NCI-H510A treated with DMSO at 0.1 percent for 48 hours (cell line): ENCODE data around the gene KL.

Experiments
- DNase-seq: peaks from one replicate; lab custom pipeline; 2025; lab: John Stamatoyannopoulos, UW

KL gene

DNA sequence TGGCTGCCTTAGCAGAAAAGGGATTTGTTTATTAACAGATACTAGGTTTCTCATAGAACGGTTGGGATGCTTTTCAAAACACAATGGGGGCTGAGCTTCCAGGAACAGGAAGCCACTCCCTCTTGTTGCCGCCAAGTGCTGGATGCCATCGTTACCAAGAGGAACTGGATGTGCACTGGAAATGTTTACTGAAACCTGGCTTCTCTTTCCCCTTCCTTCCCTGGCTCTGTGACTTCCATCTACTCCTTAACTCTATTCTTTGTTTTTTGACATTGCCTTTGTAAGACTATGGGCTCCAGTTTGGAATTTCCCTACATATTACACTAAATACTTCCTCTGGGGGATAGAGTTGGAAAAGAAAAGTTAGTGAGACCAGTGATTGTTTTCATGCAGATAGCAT lies 11.7 kb upstream of the KL start:
- no peak for DNase-seq

DNA sequence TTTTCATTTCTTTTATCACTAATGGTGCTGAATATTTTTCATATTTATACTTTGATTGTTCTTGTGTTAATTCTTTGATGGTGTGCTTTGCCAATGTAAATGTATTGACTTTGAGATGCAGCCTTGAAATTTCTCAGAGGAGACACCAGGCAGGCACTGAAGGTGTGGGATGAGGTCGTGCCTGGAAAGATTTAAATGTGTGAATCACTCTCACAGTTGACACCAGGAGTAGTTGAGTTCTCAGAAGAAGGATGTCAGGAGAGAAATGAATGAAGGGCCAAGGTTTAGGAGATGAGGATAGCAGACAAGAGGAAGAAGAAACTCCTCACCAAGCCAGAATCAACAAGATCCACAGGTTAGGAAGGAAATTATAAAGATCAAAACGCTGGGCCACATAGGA lies 10.1 kb upstream of the KL start:
- no peak for DNase-seq

DNA sequence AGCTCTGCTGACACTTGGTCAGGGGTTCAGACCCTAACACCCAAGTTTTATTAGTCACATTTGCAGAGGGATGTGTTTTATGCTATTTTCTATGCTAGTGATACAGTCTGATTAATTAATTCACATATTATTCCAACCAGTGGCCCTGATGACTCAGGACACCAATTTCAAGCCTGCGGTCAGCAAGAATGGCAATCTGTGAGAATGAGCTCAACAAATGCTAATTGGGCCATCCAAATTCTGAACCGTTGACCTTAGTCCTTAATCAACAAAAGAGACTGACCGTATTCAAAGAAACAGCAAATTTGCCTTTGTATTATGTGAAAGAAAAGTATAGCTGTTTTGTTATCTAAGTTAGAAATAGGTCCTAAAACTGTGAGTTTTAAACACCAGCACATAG lies 9.6 kb upstream of the KL start:
- DNase-seq = no peak

DNA sequence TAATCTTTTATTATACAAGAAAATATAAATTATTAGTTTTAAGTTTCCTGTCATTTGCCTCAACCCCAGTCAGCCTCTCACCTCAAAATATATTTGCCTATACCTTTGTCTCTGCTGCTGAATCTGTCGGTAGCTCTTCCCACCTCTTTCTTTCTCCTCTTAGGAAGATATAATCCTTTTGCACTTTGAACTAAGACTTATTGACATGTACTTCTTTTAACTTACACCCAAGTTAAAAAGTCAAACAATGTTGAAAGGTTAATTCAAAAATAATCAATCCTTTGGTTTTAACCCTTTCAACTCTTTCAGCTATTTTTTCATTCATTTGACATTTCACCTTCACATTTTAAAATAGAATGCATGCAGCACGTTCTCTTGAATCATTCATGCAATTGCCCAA lies 9.0 kb upstream of the KL start:
- DNase-seq = no peak

DNA sequence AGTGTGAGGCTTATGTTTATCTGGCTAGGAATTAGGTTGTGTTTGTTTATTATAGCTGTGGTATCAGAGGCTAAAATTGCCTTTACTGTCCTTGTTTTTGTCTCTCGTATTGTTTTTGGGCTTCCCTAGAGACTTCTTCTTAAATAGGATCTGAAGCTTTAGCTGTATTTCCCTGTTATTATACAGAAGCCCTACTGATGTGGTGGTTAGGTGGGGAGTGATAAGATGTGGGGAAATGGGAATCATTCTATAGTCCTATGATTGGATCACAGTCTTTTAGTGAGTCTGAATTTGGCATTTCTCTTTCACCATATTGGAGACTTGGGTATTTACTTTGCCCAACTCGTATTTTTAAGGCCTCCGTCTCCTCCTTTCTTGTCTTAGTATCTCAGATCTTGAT lies 8.3 kb upstream of the KL start:
- no peak for DNase-seq

DNA sequence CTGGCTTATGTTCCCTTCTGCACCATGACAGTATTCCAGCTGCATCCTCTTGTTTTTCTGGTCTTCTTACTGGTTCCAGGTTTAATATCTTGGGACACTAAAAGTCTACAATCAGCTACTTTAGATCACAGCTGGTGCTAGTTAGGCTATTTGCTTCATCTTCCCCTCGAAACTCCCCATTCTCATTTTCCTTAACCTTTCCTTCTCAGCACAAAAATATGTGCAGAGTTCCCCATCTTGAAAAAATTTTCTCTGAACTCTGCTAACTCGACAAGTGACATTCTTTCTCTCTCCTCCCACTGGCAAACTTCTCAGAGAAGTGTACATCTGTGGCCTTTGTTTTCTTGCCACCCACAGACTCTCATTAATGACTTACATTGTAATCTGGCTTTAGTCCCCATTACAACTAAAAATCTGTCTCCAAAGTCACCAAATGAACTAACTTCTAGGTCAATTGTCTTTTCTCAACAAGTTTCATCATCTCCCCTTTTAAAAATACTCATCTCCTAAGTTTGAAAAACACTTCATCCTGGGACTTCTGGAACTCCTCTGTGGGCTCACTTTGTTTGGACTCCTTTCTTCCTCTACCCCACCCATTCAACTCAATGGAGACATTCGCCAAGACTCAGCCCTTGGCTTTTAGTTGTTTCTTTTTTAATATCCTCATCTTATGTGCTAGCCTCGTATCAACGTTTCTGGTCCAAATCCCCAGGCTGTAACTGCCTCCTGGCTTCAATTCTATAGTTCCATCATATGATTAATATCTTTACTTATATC lies 7.1 kb upstream of the KL start:
- DNase-seq = no peak

DNA sequence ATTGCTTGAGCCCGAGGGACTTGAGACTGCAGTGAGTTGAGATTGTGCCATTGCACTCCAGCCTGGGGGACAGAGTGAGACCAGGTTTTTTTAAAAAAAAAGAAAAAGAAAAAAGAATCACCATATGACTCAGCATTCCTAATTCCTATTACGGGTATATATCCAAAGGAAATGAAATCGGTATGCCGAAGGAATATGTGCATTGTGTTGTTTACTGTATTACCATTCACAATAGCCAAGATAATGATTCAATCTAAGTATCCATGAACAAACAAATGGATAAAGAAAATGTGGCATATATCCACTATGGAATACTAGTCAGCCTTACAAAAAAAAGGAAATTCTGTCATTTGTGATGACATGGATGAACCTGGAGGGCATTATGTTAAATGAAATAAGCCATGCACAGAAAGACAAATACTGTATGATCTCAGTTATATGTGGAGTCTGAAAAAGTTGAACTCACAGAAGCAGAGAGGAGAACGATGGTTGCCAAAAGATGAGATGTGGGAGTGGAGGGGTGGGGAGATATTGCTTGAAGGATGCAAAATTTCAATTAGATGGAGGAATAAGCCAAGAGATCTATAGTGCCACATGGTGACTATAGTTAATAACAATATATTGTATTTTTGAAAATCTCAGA lies 4.3 kb upstream of the KL start:
- DNase-seq = no peak

DNA sequence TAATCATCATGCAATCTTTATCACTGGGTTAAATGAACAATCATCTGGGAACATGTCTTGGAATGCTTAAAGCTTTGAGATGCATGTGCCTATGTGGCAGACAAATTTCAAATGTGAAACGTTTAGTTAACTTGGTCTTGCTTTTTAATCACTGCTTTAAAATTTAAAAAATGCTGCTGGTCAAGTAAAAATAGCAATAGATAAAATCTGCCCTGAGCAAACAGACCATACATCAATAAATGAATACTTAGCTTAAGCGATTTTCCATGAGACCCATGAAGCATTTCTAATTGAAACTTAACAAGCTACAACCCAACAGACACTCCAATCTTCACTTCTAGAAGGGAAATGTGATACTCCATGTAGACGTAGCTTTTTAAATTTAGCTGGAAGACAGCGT lies 1.9 kb upstream of the KL start:
- DNase-seq = no peak

DNA sequence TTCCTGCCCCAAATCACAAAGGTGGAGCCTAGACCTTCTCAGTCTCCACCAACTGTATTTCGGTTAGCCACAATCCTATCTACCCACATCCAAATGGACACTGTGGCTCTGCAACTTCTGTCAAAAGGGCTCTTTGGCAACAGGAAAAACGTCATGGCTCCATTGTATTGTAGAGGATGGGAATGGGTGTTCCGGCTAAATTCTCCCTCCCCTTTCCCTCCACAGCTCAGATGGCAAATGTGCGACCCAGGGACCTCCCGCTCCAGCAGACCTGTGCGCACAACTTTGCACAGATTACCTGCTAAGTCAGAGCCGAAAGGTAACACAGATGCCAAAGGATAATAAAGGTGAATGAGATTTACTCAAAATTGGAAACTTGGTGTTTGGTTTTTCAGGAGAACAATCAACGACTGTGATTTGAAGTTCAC lies 968 bp upstream of the KL start:
- no peak for DNase-seq

DNA sequence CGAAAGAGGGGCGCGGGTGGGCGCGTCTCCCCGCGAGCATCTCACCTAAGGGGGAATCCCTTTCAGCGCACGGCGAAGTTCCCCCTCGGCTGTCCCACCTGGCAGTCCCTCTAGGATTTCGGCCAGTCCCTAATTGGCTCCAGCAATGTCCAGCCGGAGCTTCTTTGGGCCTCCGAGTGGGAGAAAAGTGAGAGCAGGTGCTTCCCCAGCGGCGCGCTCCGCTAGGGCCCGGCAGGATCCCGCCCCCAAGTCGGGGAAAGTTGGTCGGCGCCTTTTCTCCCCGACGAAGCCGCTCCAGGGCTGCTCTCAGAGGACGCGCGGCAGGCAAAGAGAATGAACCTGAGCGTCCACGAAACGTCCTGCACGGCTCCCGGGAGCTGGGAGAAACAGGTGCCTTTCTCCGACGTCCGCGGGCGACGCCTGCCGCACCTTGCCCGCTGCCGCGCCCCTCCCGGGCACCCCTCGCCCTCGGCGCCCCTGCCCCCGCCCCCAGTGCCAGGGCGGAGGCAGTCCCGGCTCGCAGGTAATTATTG lies 366 bp upstream of the KL start:
- DNase-seq = no peak

DNA sequence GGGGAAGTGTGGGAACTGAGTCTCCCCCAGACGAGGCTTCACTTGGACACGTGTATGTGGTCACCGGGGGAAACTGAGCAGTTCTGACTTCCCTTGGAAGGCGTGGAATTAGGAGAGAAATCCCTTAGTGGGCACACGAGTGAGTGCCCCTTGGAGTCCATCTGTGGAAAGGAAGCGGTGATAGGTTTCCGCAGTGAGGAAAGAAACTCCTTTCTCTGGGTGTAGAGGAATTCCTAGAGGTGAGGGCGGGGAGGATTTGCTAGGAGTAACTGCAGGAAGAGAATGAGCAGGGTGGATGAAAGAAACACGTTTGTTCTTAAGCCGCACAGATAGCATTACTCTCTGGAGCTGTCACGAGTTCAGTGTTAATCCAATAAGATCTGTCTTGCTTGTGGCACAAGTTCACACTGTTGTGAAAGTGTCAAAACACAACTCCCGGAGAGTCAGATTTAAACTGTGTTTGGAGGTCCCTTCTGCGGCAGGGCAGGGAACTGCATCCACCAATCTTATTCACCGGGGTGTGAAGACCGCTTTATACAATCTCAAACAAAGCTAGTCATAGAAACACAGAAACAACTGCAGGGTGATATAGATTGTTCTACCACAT lies 1.2 kb downstream of the KL start:
- DNase-seq = no peak

DNA sequence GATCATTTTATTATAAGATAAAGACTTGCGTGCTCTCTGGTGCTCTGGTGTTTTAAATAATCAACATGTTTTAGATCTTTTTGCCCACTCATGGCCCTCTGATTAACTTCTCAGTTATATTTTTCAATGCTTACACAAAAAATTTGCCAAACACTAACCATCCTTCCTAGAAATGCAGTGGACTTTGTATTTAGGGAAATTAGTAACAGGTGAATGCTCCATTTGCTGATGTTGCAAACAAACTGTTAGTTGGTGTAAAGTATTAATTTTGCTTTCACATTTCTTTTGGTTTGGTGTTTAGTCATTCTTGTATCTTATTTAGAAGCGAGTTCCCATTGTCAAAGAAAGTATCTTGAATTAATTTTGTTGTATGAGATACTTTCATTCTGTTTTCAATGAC lies 2.7 kb downstream of the KL start:
- DNase-seq = no peak

DNA sequence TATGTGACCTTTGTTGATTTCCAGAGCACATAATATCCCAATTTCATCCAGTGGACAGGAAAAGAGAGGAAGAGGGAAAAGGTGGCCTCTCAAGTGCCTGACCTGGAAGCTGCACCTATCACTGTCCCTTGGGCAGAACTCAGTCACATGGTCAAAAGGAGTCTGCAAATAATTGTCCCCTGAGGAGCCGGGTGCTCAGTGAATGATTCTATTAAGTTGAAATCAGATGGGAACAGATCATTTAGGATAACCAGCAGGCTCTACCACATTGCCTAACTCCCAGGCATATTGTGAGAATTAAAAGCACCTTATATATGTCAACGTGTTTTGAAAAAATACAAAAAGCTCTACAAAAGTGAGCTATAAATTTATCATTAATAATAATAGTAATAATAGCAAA lies 6.8 kb downstream of the KL start:
- DNase-seq = no peak

DNA sequence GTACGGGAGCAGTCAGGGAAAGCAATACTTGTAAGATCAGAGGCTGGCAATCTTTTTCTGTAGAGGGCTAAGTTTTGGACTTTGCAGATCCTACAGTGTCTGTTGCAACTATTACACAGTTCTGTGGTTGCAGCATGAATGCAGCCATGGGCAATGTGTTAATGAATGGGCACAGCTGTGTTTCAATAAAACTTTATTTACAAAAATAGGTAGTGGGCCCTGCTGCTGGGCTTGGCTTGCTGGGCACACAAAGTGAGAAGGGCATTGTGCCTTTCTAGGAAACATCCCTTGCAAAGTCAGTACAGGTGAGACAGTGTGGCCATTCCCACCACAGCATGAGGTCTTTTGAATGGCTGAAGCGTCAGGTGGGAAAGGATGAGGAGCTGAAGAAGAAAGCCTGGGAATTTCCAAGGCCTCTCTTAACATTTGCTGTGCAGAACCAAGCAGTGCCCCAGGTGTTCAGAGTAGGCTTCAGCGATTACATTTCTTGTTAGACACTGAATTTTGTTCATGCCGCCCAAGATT lies 9.1 kb downstream of the KL start:
- DNase-seq = no peak

DNA sequence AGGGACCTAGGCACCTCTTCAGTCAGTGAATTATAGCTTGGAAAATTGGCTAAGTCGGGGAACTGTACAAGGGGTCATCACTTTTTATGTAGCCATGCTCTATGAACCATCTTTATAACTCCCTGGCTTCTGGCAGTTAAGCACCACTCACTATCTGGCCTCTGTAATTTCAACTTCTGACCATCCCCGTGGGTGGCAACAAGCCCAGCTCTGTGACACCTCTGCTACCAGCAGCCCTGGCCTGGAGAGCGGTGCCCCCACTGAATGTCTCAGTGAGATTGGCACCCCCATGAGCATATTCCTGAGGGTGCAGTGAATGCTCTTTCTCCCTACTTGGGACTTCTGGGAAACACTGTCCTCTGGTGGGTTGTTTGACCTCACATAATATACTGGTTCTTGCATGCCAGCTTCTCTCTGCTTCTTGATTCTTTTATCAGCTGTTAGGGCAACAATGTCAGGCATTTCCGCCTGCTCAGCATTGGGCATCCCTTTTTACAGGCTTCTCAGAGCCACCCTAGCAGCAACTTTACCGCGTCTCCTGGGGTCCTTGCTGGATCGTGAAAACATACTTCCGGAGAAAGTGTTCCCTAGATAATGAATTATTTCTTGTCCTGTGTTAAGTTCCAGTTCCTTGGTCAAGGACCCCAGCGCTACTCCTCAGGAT lies 10.4 kb downstream of the KL start:
- DNase-seq = no peak

DNA sequence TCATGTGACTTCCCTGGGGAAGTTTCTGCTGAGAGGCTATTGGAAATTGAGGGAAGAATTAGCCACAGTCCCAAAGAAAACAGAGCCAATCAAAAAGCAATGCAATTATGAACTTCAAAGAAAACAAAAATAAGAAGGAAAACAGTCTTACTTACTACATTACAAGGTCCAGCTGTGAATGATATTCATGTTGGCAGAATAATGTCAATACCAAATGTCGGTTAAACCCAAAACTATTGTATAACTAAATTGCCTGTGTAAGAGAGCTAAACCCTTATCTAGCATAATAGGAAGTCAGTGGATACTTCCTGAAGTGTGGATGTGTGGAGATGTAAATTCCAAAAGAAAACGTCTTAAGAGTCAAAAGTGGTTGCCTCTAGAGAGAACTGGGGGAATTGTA lies 12.4 kb downstream of the KL start:
- DNase-seq = no peak

DNA sequence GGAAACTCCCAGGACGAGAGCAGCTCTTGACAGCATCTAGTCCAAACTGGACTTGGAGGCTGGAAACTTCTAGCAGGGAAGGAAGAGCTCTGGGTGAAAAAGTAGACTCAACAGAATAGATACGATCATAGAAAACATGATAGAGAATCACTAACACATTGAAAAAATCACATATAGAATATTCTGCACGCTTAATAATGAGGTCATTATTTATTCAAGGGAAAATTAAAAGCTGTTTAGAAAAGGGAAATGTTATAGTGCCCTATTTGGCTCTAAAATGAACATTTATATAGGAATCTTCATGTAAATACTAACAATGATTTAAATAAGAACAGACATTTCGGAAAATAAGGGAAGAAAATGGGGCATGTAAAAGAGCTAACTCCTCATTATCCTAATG lies 15.1 kb downstream of the KL start:
- no peak for DNase-seq

DNA sequence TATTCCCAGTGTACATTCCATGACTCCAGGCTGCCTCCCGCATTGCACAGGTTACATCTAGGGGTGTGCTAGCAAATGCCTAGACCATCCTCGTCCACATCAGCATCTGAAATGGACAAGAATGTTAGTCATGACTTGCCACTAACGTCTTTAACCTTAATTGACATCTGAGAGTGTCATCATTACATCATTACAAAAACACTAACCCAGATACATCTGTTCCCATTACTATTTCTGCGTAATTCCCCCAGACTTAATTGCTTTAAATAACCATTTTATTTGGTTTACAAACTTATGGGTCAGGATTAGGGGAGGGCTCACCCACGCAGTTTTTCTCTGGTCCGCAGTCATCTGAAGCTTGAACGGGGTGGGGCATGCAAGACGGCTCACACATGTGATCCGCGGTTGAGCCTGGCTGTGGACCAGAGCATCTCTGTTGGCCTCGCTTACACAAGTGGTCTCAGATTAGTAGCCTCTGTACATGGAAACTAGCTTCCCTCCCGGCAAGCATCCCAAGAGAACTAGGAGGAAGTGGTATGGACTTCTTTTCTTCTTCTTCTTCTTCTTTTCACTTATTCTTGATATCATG lies 15.9 kb downstream of the KL start:
- DNase-seq = no peak

DNA sequence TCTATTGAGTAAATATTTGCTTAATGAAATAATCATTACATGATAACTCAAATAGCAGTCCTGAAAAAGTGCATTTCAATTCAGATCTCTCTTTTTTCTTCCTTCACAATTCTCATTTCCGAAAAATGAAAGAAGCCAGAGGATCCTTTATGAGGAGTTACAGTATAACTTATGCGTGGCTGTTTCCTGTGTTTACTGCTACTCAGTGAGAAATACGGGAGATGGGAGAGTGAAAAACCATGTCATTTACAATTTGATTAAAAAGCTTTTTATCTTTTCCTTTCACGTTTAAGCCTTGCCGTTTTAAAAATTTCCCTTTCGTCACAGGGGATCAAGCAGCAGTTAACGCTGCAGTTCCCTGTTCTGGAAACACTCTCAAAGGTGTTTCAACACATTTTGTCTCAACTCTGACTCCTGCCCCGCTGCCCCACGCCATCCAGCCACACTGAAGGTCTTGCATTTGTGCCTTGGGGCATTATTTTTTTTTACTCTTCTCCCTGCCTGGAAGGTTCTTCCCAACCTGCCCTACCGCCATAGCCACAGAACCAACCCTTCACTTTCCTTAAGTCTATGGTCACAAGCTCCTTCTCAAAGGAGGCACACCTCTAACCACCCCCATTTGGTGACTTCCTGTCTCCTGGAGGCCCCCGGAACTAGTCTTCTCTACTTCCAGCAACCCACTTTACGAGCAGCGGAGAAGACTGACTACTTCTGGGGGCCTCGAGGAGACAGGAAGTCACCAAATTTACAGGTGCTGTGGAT lies 17.0 kb downstream of the KL start:
- DNase-seq = no peak

DNA sequence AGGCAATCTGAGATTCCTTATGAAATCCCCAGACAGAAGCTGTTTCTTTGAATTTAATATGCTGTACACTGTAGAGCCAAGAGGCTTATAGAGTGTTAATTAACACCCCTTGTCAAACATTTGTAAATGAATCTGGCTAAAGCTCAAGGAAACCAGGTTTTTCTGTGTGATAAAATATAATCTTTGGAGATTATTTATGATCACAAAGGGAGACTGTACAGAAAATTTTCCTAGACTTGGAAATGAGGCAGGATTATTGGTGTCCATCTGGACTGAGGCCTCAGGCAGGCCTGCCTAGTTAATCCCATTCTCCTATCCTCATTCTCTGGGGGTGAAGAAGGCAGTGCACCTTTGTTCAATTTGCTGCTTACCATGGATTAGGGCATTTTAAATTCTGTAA lies 17.8 kb downstream of the KL start:
- DNase-seq = no peak

DNA sequence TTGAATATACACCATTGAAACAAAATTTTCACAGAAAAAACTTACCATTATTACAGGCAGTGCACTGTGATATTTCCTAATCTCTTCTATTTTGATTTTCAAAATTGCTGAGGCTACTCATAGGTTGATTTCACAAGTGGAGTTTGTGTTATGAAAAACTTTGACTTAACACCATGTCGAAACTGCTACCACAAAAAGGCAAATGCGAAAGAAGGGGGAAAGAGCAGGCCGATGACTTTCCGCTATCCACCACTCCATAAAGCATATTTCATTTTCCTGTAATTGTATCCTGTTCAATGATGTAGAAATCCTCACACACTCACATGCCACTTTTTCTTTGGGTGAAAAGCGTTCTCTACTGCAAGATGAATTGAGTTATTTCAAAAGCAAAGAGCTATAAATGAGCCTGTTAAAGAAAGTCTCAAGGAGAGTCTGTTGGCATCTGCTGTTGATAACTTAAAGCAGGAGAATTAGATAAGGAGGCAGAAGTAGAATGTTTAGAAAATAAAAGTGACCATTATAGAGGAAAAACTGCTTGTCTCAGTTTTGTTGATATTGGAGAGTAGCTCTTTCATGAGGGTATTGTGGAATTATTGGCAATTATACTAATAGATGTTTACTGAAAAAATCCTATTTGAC lies 18.8 kb downstream of the KL start:
- DNase-seq = no peak
